ENCODE measurements around the gene MRFAP1.
"Not testable (repeated sequence)": the region's sequence is repeated elsewhere in the genome, so short reads cannot be mapped to it uniquely, and the experiment has no call there.

- TF ChIP-seq, protein P1, sequence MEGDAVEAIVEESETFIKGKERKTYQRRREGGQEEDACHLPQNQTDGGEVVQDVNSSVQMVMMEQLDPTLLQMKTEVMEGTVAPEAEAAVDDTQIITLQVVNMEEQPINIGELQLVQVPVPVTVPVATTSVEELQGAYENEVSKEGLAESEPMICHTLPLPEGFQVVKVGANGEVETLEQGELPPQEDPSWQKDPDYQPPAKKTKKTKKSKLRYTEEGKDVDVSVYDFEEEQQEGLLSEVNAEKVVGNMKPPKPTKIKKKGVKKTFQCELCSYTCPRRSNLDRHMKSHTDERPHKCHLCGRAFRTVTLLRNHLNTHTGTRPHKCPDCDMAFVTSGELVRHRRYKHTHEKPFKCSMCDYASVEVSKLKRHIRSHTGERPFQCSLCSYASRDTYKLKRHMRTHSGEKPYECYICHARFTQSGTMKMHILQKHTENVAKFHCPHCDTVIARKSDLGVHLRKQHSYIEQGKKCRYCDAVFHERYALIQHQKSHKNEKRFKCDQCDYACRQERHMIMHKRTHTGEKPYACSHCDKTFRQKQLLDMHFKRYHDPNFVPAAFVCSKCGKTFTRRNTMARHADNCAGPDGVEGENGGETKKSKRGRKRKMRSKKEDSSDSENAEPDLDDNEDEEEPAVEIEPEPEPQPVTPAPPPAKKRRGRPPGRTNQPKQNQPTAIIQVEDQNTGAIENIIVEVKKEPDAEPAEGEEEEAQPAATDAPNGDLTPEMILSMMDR (IDR thresholded peaks at IDR 0.05) = not testable (repeated sequence)
- not testable (repeated sequence) for TF ChIP-seq EZH2 (IDR thresholded peaks at IDR 0.05)
These were observed 32.2 kb downstream of the MRFAP1 start for GRCh38 chr4:6672541-6673190.

Measured in neural progenitor cell (in vitro differentiated cells).